Loucy (cell line): Measurements from ENCODE around the gene IP6K2.

ENCODE experiments used
- H2AFZ ChIP-seq: fragments of 200-600 bp; sonication (generic); 2 replicates; pipeline ENCODE4 v1.6.0; 2016; ENCODE audit warnings: antibody characterized with exemption, mild to moderate bottlenecking, low read length, moderate library complexity
- H3F3A ChIP-seq: fragments of 200-600 bp; 2 replicates; pipeline ENCODE4 v1.6.0; 2016; ENCODE audit warnings: antibody characterized with exemption, low read depth, mild to moderate bottlenecking
- H3K27me3 ChIP-seq: fragments of 200-600 bp; sonication (generic); 2 replicates; pipeline ENCODE4 v1.6.1; 2014; ENCODE audit warnings: low read length, mild to moderate bottlenecking; ENCODE audit not compliant: insufficient read depth, poor library complexity, severe bottlenecking
- H3K36me3 ChIP-seq: fragments of 200-600 bp; sonication (generic); 2 replicates; pipeline ENCODE4 v1.6.1; 2016; ENCODE audit warnings: low read length; ENCODE audit not compliant: insufficient read depth
- H3K4me1 ChIP-seq: fragments of 200-600 bp; sonication (generic); 2 replicates; pipeline ENCODE4 v1.5.1; 2014; ENCODE audit warnings: low read length, mild to moderate bottlenecking; ENCODE audit not compliant: insufficient read depth, poor library complexity, severe bottlenecking
- H3K4me2 ChIP-seq: fragments of 200-600 bp; sonication (generic); 2 replicates; pipeline ENCODE4 v1.6.0; 2014; ENCODE audit warnings: antibody characterized with exemption, low read length, low read depth, mild to moderate bottlenecking; ENCODE audit not compliant: poor library complexity, severe bottlenecking
- H3K4me3 ChIP-seq: fragments of 200-600 bp; sonication (generic); 2 replicates; pipeline ENCODE4 v1.5.1; 2014; ENCODE audit warnings: low read length, mild to moderate bottlenecking, mixed read lengths; ENCODE audit not compliant: poor library complexity, severe bottlenecking
- H3K79me2 ChIP-seq: fragments of 200-600 bp; sonication (generic); 2 replicates; pipeline ENCODE4 v1.6.1; 2014; ENCODE audit warnings: low read length; ENCODE audit not compliant: insufficient read depth
- H3K9ac ChIP-seq: fragments of 200-600 bp; sonication (generic); 2 replicates; pipeline ENCODE4 v1.6.0; 2014; ENCODE audit warnings: mild to moderate bottlenecking, low read depth, low read length, moderate library complexity; ENCODE audit not compliant: poor library complexity, severe bottlenecking
- H3K9me2 ChIP-seq: fragments of 200-600 bp; sonication (generic); replicated peaks from 2 replicates; pipeline ENCODE4 v1.6.1; 2016; ENCODE audit warnings: low read depth, low read length, mixed read lengths
- H3K9me3 ChIP-seq: fragments of 200-600 bp; sonication (generic); 2 replicates; pipeline ENCODE4 v1.6.1; 2014; ENCODE audit warnings: mild to moderate bottlenecking, antibody characterized with exemption, low read length, low read depth; ENCODE audit not compliant: insufficient read depth
- H4K20me1 ChIP-seq: fragments of 200-600 bp; sonication (generic); 2 replicates; pipeline ENCODE4 v1.6.0; 2014; ENCODE audit warnings: antibody characterized with exemption, low read length, mild to moderate bottlenecking; ENCODE audit not compliant: insufficient read depth, poor library complexity, severe bottlenecking
- CTCF ChIP-seq: fragments of 200-600 bp; sonication (generic); conservative IDR thresholded peaks from 2 replicates; pipeline ENCODE4 v1.5.1; 2014; ENCODE audit warnings: mild to moderate bottlenecking, antibody characterized with exemption, low read length
- EZH2phosphoT487 ChIP-seq: fragments of 200-600 bp; IDR thresholded peaks from 2 replicates; pipeline ENCODE4 v1.6.1; 2018; ENCODE audit warnings: antibody characterized with exemption, mild to moderate bottlenecking, moderate library complexity, borderline replicate concordance

Gene IP6K2

GRCh38 chr3:48642605-48643004 lies 74.4 kb downstream of the IP6K2 start:
- no peaks in the 10 kb centered on the region for H3K36me3 ChIP-seq
- H3K4me3 ChIP-seq, result no peak overlapping the region
- no peak overlapping the region for H3K9ac ChIP-seq
- no peaks in the 10 kb centered on the region for H4K20me1 ChIP-seq
- no peaks in the 10 kb centered on the region for H3K79me2 ChIP-seq
- H3K27me3 ChIP-seq, result no peaks in the 10 kb centered on the region
- no peak overlapping the region for H3K4me2 ChIP-seq
- no peaks in the 10 kb centered on the region for H3F3A ChIP-seq
- no peaks in the 10 kb centered on the region for H3K9me3 ChIP-seq
- no peak overlapping the region for H2AFZ ChIP-seq
- H3K4me1 ChIP-seq, result no peaks in the 10 kb centered on the region
- no peaks in the 10 kb centered on the region for H3K9me2 ChIP-seq
- TF ChIP-seq CTCF, result no peak
- TF ChIP-seq EZH2phosphoT487, result no peak

- no peaks in the 10 kb centered on the region for H3K9me3 ChIP-seq
- H3K27me3 ChIP-seq, result no peaks in the 10 kb centered on the region
- H2AFZ ChIP-seq, result no peak overlapping the region
- H3K79me2 ChIP-seq, result no peaks in the 10 kb centered on the region
- H3K4me3 ChIP-seq, result no peak overlapping the region
- H3K4me2 ChIP-seq, result no peak overlapping the region
- no peaks in the 10 kb centered on the region for H4K20me1 ChIP-seq
- no peaks in the 10 kb centered on the region for H3K9me2 ChIP-seq
- TF ChIP-seq EZH2phosphoT487, result no peak
- no peak for TF ChIP-seq CTCF
- peaks cover 4% of the 10 kb centered on the region for H3K4me1 ChIP-seq
- no peaks in the 10 kb centered on the region for H3F3A ChIP-seq
- no peaks in the 10 kb centered on the region for H3K36me3 ChIP-seq
- H3K9ac ChIP-seq, result no peak overlapping the region
These were observed 75.6 kb downstream of the IP6K2 start for GRCh38 chr3:48641396-48641795.

- no peak overlapping the region for H3K4me2 ChIP-seq
- H3K4me1 ChIP-seq, result peaks cover 11% of the 10 kb centered on the region
- no peak overlapping the region for H3K9ac ChIP-seq
- H3K79me2 ChIP-seq, result peaks cover 6% of the 10 kb centered on the region
- H3F3A ChIP-seq, result no peaks in the 10 kb centered on the region
- H3K36me3 ChIP-seq, result no peaks in the 10 kb centered on the region
- TF ChIP-seq CTCF (no peak), EZH2phosphoT487 (no peak)
- no peaks in the 10 kb centered on the region for H3K9me3 ChIP-seq
- H4K20me1 ChIP-seq, result no peaks in the 10 kb centered on the region
- no peak overlapping the region for H2AFZ ChIP-seq
- no peaks in the 10 kb centered on the region for H3K27me3 ChIP-seq
- H3K4me3 ChIP-seq, result no peak overlapping the region
- no peaks in the 10 kb centered on the region for H3K9me2 ChIP-seq
These were observed 76.9 kb downstream of the IP6K2 start for GRCh38 chr3:48639944-48640606.
